NT2/D1 (cell line): ENCODE data around the gene ADISSP.
"Not testable (repeated sequence)": the region's sequence is repeated elsewhere in the genome, so short reads cannot be mapped to it uniquely, and the experiment has no call there.

Experiments
- SUZ12 ChIP-seq: IDR thresholded peaks from 2 replicates; pipeline ENCODE4 v1.6.1; 2011; ENCODE audit not compliant: insufficient read length, insufficient read depth; ENCODE audit errors: extremely low read depth
- YY1 ChIP-seq: IDR thresholded peaks from 2 replicates; pipeline ENCODE4 v1.6.1; 2011; ENCODE audit not compliant: insufficient read length, insufficient read depth
- ZNF274 ChIP-seq: IDR thresholded peaks from 2 replicates; pipeline ENCODE4 v1.6.1; 2011; ENCODE audit warnings: mild to moderate bottlenecking, low read depth, low read length

DNA sequence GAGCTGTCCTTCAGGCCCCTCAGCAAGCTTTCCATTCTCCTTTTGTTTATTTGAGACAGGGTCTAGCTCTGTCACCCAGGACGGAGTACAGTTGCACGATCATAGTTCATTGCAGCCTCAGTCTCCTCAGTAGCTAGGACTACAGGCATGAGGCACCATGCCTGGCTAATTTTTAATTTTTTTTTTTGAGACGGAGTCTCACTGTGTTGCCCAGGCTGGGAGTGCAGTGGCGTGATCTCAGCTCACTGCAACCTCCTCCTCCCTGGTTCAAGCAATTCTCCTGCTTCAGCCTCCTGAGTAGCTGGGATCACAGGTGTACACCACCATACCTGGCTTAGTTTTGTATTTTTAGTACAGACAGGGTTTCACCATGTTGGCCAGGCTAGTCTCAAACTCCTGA is 21.6 kb upstream of the ADISSP start:
- not testable (repeated sequence) for TF ChIP-seq ZNF274, SUZ12, YY1
